ENCODE data around the gene PLA2G6. TPM values are rescaled to one million over a fixed set of nuclear protein-coding genes. Genes with fewer than 3 reads are reported as not detected.
A peak's percentile ranks its signal among the peaks of the same experiment; 100 is the strongest.

The PLA2G6 gene
- total and polyA plus RNA-seq, 9 of the 15 experiments (the other 6 are each of a cell fraction or from before 2014, with no cell fraction given): 0.11 to 12.2 (median 9.7) TPM

DNA sequence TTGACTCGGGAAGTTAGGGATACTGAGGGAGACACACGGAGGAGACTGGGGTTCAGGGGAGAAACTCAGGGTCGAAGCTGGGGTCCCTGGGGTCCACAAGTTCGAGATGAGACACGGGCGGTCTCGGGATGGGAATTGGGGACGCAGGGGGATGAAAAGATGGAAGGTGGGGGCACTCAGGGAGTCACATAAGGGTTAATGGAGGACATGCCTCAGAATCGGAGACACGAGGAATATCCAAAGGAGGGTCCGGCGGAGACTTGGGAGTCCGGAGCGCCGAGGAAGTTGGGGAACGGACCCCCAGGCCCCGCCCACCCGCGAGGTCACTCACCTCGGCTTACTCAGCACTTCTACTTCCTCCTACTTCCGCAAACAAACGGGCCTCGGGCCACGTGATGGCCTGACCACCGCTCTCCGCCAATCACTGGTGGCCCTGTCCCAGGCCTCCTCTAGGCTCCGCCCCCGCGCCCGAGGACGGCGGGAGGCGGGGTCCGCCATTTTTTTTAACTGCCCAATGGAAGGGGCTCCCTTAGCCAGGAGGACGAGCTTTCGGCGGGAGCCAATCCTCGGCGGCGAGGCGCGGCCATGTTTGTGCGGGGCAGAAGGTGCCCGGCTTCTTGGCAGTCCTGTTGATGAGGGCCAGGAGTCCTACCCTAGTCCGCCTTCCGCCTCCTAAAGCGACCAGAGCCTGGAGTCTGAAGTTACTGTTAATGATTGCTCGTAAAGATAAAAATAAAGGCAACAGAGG lies at the start of gene PLA2G6 (continued):
- TF ChIP-seq, protein P1, sequence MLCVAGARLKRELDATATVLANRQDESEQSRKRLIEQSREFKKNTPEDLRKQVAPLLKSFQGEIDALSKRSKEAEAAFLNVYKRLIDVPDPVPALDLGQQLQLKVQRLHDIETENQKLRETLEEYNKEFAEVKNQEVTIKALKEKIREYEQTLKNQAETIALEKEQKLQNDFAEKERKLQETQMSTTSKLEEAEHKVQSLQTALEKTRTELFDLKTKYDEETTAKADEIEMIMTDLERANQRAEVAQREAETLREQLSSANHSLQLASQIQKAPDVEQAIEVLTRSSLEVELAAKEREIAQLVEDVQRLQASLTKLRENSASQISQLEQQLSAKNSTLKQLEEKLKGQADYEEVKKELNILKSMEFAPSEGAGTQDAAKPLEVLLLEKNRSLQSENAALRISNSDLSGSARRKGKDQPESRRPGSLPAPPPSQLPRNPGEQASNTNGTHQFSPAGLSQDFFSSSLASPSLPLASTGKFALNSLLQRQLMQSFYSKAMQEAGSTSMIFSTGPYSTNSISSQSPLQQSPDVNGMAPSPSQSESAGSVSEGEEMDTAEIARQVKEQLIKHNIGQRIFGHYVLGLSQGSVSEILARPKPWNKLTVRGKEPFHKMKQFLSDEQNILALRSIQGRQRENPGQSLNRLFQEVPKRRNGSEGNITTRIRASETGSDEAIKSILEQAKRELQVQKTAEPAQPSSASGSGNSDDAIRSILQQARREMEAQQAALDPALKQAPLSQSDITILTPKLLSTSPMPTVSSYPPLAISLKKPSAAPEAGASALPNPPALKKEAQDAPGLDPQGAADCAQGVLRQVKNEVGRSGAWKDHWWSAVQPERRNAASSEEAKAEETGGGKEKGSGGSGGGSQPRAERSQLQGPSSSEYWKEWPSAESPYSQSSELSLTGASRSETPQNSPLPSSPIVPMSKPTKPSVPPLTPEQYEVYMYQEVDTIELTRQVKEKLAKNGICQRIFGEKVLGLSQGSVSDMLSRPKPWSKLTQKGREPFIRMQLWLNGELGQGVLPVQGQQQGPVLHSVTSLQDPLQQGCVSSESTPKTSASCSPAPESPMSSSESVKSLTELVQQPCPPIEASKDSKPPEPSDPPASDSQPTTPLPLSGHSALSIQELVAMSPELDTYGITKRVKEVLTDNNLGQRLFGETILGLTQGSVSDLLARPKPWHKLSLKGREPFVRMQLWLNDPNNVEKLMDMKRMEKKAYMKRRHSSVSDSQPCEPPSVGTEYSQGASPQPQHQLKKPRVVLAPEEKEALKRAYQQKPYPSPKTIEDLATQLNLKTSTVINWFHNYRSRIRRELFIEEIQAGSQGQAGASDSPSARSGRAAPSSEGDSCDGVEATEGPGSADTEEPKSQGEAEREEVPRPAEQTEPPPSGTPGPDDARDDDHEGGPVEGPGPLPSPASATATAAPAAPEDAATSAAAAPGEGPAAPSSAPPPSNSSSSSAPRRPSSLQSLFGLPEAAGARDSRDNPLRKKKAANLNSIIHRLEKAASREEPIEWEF (CRISPR knock-in tag; IDR thresholded peaks at IDR 0.05): no peak
- TF ChIP-seq FOXA3 (CRISPR knock-in tag; conservative IDR thresholded peaks at IDR 0.05 in 1 of 2, IDR thresholded peaks at IDR 0.05 in 1 of 2): no peak
- peak; percentile 97 for TF ChIP-seq ZNF316 (IDR thresholded peaks at IDR 0.05)
- no peak for TF ChIP-seq MTF1 (CRISPR knock-in tag; IDR thresholded peaks at IDR 0.05; ENCODE audit: borderline replicate concordance)
- TF ChIP-seq NR4A1 (CRISPR knock-in tag; IDR thresholded peaks at IDR 0.05): no peak
- TF ChIP-seq NR4A1 (tag; IDR thresholded peaks at IDR 0.05): no peak
- TF ChIP-seq ZKSCAN1 (IDR thresholded peaks at IDR 0.05; ENCODE audit: low read depth, low read length): no peak
- TF ChIP-seq, protein P2, sequence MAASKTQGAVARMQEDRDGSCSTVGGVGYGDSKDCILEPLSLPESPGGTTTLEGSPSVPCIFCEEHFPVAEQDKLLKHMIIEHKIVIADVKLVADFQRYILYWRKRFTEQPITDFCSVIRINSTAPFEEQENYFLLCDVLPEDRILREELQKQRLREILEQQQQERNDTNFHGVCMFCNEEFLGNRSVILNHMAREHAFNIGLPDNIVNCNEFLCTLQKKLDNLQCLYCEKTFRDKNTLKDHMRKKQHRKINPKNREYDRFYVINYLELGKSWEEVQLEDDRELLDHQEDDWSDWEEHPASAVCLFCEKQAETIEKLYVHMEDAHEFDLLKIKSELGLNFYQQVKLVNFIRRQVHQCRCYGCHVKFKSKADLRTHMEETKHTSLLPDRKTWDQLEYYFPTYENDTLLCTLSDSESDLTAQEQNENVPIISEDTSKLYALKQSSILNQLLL (CRISPR knock-in tag; IDR thresholded peaks at IDR 0.05; ENCODE audit: borderline replicate concordance): no peak
- TF ChIP-seq RHOXF2B (CRISPR knock-in tag; conservative IDR thresholded peaks at IDR 0.05): no peak
- TF ChIP-seq, protein P3, sequence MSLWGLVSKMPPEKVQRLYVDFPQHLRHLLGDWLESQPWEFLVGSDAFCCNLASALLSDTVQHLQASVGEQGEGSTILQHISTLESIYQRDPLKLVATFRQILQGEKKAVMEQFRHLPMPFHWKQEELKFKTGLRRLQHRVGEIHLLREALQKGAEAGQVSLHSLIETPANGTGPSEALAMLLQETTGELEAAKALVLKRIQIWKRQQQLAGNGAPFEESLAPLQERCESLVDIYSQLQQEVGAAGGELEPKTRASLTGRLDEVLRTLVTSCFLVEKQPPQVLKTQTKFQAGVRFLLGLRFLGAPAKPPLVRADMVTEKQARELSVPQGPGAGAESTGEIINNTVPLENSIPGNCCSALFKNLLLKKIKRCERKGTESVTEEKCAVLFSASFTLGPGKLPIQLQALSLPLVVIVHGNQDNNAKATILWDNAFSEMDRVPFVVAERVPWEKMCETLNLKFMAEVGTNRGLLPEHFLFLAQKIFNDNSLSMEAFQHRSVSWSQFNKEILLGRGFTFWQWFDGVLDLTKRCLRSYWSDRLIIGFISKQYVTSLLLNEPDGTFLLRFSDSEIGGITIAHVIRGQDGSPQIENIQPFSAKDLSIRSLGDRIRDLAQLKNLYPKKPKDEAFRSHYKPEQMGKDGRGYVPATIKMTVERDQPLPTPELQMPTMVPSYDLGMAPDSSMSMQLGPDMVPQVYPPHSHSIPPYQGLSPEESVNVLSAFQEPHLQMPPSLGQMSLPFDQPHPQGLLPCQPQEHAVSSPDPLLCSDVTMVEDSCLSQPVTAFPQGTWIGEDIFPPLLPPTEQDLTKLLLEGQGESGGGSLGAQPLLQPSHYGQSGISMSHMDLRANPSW (CRISPR knock-in tag; IDR thresholded peaks at IDR 0.05): no peak
- TF ChIP-seq SAP30 (IDR thresholded peaks at IDR 0.05; ENCODE audit: borderline replicate concordance, insufficient read depth, low read depth, low read length, poor library complexity, severe bottlenecking): no peak
- TF ChIP-seq ADNP (tag; IDR thresholded peaks at IDR 0.05): no peak
- no peak for TF ChIP-seq CSDE1 (IDR thresholded peaks at IDR 0.05)
- no peak for TF ChIP-seq ZNF695 (CRISPR knock-in tag; IDR thresholded peaks at IDR 0.05)
- no peak for TF ChIP-seq ZNF239 (CRISPR knock-in tag; IDR thresholded peaks at IDR 0.05)
- no peak for TF ChIP-seq STAT5A (IDR thresholded peaks at IDR 0.05; ENCODE audit: borderline replicate concordance, low read length)
- TF ChIP-seq CHD1 (IDR thresholded peaks at IDR 0.05; ENCODE audit: low read length): no peak
- TF ChIP-seq ZNF644 (tag; IDR thresholded peaks at IDR 0.05; ENCODE audit: low read depth): no peak
- TF ChIP-seq RBM15 (IDR thresholded peaks at IDR 0.05; ENCODE audit: insufficient read depth, low read length): no peak

All from K562 (cell line).